ENCODE data around the gene TMPRSS4.
A peak's percentile ranks its signal among the peaks of the same experiment; 100 is the strongest.
"Not testable (repeated sequence)": the region's sequence is repeated elsewhere in the genome, so short reads cannot be mapped to it uniquely, and the experiment has no call there.

The TMPRSS4 gene

DNA sequence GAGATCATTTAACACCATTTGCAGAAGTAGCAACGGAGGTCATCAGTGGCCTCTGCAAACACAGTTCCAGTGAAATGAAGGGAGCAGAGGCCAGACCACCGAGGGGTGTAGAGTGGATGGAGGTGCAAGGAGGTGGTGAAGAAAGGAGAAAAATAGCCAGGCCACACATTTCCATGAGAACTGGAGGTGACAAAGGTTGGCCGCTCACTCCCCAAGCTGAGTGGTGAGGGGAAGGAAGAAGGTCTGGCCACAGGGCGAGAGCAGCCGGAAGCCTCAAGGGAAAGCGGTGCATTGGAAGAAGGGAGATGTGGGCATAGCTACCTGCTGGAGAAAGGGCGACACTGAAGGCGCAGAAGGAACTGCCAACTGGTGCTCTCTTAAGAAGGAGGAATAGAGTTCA is 20.1 kb upstream of the TMPRSS4 start:
- DNase-seq (ENCODE audit: low spot score) = no peak

DNA sequence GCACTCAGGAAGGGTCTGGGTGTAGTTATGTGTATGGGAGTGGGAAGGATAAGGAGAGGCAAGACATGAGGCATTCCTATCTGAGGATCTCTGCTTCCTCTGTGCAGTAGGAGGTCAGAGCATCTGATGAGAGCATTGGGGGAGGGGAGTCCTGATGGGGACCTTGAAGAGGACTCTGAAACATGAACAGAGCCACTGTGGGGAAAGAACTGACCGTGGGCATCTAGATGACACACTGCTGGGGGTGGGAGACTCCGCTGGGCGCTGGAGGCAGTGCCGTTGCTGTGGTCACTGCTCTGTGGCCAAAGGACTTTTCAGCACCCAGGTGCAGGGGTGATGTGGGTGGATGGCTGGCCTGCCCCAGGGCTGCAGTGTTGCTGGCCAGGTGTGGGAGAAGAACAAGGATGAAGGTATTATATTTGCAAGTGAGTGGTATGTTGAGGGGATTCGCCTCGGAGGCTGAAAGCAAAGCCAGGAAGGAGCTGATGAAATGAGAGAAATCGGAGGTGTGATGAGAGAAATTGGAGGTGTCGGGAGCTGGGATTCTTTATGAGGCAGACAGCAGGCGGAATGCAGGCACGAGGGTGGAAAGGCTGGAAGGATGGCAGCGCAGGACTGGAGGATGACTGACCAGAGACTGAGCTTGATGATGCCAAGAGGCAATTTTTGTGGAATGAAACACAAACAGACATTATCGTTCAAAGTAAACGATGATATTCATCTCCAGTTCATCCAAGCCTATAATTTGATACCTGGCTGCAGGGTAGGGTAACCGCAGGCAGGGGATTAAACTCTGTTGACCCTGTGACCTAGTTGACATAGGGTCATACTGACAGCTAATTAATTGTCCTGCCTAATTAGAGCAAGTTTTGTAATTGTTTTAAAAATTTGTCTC is 19.4 kb upstream of the TMPRSS4 start:
- DNase-seq (ENCODE audit: low spot score) = no peak

DNA sequence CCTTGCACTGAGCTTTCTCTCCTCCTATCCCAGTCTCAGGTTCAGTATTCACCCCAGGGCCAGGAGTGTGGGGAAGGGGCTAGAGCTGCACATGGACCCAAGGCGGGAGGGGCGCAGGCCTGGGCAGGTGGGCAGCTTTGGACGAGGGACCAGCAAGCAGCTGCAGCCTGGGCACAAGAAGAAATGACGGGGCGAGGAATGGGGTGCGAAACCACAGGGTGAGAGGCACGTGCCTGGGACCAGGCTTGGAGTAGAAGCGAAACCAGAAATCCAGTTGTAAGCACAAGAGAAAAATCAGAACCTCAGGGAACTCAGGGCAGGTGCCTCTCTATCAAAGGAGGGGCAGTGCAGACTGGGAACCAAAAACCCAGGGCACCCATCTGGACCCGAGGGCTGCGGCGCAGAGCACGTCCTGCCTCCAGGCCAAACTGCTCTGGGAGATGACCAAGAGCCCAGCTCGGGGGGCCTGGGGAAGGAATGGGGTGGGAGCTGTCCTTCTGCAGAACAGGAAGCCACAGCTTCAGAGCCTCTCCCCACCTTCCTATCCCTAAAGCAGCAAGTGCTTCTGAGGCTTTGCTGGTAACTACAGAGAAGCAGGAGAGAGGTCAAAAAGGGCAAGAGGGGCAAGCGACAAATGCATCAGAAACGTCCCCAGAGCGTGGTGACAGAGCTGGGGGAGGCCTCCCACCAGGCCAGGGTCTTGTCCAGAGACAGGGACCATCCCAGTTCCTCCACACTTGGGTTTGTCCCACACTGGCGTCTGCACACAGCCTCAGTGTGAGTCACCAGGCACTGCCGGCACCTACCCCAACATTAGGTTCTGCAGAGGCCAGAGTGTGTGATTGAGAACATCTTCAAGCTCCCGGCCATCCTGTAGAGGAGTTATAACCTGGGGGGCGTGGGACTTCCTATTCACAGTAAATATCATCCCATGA is 18.3 kb upstream of the TMPRSS4 start:
- no peak for DNase-seq (ENCODE audit: low spot score)

DNA sequence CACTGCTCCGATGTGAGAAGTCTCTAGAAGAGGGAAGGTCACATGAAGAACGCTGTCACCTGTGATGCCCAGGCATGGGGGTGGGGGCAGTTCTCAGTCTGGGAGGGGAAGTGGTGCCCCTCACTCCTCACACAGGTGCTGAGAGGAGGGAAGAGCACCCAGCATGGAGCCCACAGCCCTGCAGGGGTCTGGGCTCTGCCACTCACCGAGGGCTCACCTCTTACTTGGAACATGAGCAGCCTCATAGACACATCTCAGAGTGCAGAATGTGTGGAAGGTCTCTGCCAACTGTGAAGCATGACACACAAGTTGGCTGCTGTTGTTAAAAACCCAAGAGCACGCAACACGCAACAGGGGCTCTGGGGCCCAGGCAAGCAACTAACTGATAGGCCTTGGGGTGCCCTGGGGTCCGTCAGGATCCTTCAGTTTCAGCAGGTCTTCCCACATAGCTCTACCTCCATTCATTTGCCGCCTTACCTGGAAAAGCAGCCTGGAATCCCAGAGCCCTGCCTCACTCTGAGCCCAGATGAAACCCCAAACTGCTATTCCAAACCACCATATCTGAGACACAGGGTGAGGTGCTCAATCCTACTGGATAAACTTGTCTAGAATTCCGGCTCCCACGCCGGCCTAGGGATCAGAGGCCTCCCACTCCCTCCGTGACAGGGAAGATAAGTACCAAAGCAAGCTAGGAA is 17.5 kb upstream of the TMPRSS4 start:
- no peak for DNase-seq (ENCODE audit: low spot score)

DNA sequence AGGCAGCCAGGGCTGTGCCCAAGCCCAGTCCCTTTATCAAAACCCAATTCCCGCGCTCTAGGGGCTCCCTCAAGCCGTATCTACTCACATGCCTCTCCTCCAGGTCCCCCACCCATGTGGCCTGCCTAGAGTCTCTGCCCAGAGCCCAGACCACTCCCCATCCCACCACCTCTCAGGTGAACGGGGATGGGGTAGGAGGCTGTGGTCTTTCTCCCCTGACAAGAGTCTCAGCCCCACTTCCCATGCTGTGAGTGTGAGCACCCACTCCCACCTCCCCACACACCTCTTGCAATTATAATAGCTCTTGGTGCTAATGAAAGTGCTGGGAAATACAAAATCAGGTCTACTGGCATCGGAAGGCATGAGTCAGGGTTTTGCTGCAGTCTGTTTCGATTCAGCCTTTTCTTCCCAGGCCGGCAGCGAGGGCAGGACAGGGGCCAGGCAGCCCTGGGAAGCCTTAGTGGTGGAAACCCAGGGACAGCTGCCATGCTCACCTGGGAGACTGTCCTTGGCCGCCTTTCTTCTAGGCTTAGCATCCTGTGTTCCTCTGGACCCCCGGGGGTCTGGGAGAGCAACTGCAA is 16.7 kb upstream of the TMPRSS4 start:
- DNase-seq (ENCODE audit: low spot score) = no peak

DNA sequence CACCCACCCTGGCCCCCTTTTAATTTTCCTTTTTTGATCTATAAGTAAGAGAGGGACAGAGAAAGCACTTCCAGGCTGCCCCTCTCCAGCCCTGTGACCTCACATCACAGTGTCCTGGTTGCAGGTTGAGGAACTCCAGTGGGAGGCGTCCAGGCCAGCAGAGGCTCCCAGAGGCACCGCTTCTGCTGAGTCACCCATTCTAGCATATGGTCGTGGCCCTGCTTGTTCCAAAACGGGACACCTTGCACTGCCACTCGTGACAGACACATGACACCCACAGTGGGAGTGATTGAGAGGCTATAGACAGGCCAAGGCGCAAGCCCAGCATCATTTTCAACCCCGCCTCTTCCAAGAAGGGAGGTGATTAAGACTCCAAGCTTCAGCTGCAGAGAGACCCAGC is 16.0 kb upstream of the TMPRSS4 start:
- DNase-seq (ENCODE audit: low spot score) = no peak

DNA sequence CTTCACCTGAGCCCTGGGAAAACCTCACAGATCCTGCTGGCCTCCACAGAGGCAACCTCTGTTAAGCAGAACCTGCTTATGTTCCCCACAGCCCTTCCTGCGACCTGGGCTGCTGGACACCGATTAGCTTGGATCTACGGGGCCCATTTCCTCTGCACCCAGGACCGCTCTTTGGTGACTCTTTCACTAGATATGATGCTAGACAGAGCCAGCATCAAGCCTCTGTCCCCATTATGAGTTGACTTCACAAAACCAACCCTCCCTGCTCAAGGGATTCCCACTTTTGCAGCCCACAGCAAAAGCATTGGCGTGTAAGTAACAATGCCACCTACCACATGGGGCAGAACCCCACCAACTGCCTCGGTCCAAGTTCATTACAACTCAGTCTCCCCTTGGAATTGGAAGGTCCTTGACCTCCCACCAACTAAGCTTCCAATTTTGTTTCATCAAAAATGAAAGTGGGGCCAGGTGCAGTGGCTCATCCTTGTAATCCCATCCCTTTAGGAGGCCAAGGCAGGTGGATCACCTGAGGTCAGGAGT is 15.2 kb upstream of the TMPRSS4 start:
- no peak for DNase-seq (ENCODE audit: low spot score)

DNA sequence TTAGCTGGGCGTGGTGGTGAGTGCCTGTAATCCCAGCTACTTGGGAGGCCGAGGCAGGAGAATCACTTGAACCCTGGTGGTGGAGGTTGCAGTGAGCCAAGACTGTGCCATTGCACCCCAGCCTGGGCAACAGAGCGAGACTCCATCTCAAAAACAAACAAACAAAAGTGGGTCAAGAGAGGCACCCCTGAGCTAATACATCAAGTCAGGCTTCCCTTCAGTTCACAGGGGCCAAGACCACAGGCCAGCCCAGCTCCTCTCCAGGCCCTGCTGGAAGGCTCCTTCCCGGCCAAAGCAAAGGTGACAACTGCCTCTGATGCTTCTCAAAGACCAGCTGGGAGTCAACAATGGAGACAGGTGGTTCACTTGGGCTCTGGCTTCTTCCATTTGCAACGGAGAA is 14.7 kb upstream of the TMPRSS4 start:
- not testable (repeated sequence) for DNase-seq (ENCODE audit: low spot score)

DNA sequence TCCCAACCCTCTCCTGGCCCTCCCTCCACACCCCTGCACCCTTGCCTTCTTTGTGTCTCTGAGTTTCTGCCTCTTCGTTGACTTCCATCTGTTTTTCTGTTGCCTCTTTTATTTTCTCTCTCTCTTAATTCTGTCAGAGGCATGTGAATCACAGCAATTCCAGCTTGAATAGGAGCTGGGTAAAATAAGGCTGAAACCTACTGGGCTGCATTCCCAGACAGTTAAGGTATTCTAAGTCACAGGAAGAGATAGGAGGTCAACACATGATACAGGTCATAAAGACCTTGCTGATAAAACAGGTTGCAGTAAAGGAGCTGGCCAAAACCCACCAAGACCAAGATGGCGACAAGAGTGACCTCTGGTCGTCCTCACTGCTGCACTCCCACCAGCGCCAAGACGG is 14.2 kb upstream of the TMPRSS4 start:
- not testable (repeated sequence) for DNase-seq (ENCODE audit: low spot score)

DNA sequence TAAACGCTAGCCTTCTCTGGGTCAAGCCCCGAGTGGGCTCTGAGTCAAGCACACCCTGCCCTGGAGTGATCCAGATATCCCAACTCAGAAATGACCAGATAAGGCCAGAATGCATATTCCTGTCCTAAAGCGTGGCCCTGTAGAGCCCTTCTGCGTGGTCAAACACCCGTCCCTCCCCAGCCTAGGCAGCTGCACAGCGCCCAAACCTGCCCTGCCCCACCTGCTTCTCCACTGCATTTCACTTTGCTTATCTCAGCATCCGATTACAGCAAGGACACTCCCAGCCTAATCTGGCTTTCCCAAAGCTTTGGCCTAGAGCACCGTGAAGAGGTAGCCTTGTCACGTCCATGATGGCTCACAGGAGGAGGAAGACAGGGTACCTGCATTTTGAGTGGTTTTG is 11.9 kb upstream of the TMPRSS4 start:
- no peak for DNase-seq (ENCODE audit: low spot score)

DNA sequence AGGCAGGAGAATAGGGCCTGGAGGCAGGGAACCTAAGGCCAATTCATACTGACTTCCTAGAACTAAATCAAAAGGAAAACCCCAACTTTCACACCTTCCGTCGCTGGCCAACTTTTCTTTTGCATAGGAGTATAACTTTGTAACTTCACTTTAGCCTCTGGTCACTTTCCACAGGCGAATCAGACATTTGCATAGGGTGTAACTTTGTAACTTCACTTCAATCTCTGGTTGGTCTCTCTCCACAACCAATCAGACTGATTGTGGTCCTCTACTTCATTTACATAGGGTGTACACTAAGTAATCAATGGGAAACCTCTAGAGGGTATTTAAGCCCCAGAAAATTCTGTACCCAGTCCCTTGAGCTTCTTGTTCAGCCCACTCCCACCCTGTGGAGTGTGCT is 11.5 kb upstream of the TMPRSS4 start:
- no peak for DNase-seq (ENCODE audit: low spot score)

DNA sequence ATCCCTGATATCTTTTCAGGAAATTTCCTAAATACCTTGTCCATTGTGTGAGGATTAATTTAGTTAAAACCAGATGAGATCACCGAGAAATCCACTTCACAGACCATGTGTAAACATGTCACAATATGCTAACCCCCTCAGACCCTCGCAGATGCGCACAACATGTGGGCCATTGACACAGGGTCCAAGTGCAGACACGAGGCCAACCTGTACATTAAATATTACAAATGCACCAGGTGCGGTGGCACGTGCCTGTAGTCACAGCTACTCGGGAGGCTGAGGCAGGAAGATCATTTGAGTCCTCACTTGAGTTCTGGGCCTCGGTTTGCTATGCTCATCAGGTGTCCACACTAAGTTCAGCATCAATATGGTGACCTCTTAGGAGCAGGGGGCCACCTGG is 9.9 kb upstream of the TMPRSS4 start:
- no peak for DNase-seq (ENCODE audit: low spot score)

DNA sequence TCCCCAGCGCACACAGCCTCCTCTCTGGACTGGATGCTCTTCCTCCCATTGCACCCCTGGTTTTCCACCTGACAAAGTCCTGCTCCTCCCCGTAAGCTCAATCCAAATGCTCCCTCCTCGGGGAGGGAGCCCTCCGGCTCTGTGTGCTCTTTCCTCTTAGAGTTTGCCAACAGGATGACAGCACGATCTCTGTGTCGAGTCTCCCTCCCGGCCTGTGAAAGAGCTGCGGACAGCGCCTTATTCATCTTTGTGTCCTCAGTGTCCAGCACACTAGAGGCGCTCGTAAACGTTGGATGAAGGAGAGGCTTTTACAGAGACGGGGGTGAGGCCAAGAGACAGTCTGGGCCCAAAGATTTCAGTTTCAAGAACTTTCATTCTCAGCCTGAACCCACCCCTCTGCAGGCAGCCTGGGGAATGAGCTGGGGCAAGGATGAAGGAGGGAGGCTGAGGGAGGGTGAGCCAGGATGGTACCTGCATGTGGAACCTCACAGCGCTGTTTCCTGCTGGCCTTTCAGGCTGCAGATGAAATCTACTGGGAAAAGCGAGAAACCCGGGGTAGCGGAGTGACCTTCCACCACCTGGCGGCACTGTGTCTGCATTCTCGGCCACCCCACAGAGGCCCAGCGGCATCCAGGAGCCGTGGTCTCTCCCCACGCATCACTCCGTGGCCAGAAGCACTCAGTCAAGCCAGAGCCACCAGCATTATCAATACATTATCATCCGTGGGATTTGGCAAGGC is 8.5 kb upstream of the TMPRSS4 start:
- peak; percentile 68 for DNase-seq (ENCODE audit: low spot score)

DNA sequence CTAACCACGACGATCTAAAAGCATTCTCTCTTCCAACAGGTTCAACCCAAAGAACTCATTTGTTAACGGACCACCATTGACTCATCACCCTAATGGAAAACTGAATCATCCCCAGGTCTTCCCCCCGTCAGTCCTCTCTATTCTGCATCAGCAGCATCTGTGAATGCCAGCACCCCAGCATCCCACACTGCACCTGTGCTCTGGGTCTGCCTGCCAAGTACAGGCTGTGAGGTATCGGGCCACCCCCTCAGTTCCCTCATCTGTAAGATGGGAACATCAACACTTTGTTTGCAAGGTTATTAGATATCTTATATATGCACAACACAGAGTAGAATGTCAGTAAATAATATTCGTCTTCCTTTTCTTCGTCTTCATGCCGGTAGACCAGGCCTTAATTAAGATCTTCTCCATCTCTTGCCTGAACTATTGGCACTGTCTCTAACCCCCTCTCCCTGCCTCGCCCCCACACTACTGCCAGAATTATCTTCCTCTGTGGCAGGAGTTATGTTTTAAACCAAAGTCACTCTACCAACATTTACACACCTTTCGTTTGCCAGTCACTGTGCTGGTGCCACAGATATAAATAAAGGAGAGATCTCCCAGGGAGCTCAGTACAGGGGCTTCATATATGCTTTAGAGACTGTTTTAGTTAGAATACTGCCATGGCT is 7.8 kb upstream of the TMPRSS4 start:
- DNase-seq (ENCODE audit: low spot score) = no peak

DNA sequence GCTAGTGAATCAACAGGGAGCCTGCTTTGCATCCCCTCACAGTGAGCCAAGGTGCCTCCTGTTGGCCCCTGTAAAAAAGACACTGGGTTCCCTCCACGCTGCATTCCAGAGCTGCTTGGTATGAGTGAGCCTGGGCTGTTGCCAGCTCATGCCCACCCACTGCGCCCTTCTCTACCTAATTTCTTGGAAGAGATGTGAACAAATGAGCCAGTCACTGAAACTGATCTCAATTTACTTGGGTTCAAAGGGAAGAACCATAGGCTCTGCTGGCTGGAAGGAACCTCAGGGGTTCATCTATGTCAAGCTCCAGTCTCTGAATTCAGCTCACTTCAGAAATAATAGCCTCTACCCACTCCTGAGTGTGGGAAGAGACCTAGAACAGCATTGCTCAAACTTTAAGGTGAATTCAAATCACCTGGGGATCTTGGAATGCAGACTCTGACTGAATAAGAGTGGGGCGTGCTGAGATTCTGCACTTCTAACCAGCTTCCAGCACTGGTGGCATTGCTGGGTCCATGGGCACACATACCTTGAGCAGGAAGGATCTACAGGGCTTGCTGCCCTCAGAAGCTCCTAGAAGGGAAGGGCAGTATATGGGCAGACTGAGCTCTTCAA is 5.4 kb upstream of the TMPRSS4 start:
- DNase-seq (ENCODE audit: low spot score) = peak; percentile 35

DNA sequence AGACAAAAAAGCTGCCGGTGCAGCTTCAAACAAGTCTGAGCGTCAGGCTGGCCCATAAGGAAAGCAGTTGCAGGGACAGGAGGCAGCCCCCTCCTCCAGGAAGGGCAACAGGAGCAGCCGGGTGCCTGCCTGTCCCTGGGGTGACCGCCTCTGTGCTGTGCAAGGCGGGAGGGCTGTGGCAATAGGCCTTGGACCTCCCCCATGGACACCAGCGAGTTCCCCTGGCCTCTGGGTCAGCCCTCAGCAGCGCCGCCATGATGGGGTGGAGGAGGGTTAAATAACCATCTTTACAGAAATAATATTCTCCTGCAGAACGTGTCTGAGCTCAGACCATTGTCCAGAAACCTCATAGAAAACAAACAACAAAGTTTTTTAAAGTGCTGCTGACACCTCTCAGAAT is 3.3 kb upstream of the TMPRSS4 start:
- no peak for DNase-seq (ENCODE audit: low spot score)

DNA sequence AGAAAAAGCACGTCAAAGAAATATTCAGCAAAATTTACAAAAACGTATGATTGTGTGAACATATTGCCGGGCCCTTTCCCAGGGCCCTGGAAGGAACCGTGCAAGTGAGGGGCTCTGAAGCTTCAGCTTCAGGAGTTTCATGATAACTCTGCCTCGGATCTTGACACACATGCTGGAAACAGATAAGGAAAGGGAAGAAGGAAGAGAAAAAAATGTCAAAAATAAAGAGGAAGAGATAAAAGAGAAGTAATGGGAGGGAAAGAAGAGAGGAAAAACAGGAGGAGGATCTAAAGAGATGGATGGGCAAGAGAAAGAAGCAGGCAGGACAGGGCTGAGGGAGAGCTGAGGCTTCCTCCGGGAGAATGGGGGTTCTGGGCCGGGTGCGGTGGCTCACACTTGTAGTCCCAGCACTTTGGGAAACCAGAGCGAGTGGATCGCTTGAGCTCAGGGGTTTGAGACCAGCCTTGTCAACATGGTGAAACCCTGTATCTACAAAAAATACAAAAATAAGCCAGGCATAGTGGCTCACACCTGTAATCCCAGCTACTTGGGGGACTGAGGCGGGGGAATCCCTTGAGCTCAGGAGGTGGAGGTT is 2.7 kb upstream of the TMPRSS4 start:
- DNase-seq (ENCODE audit: low spot score) = no peak

DNA sequence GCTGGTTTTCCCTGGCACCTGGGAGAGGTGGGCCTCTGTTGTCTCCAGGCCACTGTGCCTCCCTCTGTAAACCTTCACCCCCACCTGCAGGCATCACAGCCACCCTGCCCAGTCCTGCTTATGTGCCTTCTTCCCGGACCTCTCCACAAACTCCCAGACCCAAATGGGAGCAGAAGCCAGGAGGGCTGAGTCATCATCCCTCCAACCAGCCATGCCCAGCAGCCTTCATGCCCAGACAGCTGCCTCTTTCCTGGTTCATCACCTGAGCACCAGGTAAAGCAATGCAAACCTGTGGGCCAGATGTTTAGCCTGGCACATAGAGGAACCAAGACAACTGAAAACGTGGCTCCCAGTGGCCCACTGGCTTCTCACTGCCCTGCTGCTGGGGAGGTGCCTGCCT is 2.1 kb upstream of the TMPRSS4 start:
- DNase-seq (ENCODE audit: low spot score) = no peak

DNA sequence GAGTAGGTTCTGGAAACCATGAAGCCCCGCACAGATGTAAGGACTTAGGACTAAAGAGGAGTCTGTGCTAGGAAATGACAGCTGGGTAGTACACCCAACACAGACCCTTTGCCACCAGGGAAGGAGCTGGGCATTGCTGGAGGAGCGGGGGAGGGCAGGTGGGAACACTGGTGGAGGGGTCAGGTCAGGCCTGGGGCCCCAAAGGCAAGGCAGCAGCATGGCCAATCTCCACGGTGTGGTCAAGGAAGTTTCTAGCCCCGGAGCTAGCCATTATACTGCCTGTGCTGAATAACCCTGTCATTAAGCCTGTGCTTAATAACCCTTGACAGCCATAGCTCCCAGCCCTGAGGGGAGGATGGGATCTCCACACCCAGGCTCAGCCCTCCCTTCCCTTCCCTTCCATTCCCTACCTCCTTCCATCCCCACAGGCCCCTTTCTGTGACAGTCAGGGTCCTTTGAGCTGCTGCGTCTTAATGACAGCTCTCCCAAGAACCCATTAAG is 2.1 kb downstream of the TMPRSS4 start:
- no peak for DNase-seq (ENCODE audit: low spot score)
